Fibroblast of pulmonary artery (primary cell): Measurements from ENCODE around the gene SNTG2.

Experiments used
- DNase-seq: peaks from one replicate; pipeline ENCODE4 v3.0.0-alpha.2; 2010; ENCODE audit warnings: low read depth
- H3K4me3 ChIP-seq: replicated peaks from 2 replicates; pipeline ENCODE4 v1.5.1; 2011; ENCODE audit warnings: low read depth, mild to moderate bottlenecking, control low read depth, low read length, moderate library complexity
- TF ChIP-seq, protein P1 (sequence below): IDR thresholded peaks from 2 replicates; pipeline ENCODE4 v1.5.1; 2011; ENCODE audit warnings: mild to moderate bottlenecking, control low read depth, low read length, inconsistent platforms; ENCODE audit errors: missing control alignments

SNTG2 gene

DNA sequence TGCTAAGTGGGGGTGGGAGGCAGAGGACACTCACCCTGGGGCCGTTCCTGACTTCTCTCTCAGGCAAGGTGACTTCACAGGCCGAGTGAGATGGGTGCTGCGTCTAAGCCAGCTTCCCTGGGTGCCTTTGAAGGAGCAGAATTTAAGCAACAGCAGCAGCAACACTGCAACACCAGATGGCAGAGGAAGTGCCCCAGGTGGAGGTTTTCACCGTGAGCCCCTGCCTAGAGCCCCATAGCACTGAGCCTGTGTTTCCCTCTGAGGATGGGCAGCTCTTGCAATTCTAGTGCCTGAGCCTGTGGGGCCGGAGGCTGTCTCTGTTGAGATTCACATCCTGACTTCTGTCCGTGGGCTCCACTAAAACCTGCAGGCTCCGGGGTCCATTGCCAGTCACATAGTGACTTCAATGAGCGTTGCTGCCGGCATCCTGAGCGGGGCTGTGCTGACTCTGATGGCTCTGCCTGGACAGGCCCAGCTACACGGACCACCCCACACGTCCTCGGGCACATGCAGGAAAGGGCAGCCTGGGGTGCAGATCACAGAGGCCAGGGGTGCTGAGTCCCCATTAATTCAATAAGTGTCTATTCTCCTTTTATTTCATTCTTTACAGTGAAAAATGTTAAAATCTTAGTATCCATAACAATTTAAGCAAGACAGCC, 218.8 kb downstream of the SNTG2 start:
- no peak overlapping the region for H3K4me3 ChIP-seq
- TF ChIP-seq, protein P1, sequence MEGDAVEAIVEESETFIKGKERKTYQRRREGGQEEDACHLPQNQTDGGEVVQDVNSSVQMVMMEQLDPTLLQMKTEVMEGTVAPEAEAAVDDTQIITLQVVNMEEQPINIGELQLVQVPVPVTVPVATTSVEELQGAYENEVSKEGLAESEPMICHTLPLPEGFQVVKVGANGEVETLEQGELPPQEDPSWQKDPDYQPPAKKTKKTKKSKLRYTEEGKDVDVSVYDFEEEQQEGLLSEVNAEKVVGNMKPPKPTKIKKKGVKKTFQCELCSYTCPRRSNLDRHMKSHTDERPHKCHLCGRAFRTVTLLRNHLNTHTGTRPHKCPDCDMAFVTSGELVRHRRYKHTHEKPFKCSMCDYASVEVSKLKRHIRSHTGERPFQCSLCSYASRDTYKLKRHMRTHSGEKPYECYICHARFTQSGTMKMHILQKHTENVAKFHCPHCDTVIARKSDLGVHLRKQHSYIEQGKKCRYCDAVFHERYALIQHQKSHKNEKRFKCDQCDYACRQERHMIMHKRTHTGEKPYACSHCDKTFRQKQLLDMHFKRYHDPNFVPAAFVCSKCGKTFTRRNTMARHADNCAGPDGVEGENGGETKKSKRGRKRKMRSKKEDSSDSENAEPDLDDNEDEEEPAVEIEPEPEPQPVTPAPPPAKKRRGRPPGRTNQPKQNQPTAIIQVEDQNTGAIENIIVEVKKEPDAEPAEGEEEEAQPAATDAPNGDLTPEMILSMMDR, result no peak
- DNase-seq, result no peak

DNA sequence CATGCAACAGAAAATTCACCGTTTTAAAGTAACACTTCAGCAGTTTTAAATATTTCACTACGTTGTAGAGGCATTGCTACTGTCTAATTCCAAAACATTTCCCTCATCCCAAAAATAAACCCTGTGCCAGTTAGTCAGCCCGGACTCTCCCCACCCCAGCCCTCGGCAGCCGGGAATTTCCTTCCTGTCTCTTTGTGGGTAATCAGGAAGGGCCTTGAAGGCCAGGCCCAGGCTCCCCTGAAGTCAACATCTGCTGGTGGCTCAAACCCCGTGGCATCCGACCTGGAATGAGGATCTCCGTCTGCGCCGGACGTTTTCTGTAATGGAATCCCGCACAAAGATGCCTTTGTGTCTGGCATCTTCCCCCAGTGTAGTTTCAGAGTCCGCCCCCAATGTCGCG, 219.6 kb downstream of the SNTG2 start:
- TF ChIP-seq, protein P1, result no peak

DNA sequence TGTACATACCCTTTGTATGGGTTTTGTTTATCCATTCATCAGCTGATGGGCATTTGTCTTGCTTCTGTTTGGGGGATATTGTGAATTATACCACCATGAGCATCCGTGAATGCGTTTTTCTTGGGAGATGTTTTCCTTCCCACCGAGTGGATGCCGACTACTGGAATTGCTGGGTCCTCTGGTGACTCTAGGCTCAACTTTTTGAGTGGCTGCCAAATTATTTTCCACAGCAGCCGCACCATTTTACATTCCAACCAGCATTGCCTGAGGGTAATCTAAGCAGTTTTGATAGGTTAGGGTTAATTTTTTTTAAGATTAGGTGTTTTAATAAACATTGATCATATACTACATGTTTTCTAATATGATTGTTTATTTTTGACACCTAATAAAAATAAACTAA, 220.1 kb downstream of the SNTG2 start:
- DNase-seq, result no peak
- H3K4me3 ChIP-seq, result no peak overlapping the region
- TF ChIP-seq, protein P1, result no peak

More for the DNA sequence above, 219.6 kb downstream of the SNTG2 start:
- H3K4me3 ChIP-seq, result no peak overlapping the region
- DNase-seq, result no peak

DNA sequence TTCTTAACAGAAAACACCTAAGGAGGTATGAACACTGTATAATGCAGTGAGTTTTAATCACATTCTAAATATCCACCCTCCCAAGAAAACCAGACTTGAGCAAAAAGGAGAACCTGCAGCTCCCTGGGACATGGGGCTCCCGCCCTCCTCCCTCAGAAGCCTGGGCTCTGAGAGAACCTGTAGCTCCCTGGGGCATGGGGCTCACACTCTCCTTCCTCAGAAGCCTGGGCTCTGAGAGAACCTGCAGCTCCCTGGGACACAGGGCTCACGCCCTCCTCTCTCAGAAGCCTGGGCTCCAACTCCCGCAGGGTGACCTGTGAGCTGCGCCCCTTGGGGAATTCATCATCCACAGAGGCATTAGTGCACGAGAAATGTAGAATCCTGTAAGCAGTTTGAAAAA, 222.9 kb downstream of the SNTG2 start:
- TF ChIP-seq, protein P1, result no peak
- no peak overlapping the region for H3K4me3 ChIP-seq
- DNase-seq, result no peak

DNA sequence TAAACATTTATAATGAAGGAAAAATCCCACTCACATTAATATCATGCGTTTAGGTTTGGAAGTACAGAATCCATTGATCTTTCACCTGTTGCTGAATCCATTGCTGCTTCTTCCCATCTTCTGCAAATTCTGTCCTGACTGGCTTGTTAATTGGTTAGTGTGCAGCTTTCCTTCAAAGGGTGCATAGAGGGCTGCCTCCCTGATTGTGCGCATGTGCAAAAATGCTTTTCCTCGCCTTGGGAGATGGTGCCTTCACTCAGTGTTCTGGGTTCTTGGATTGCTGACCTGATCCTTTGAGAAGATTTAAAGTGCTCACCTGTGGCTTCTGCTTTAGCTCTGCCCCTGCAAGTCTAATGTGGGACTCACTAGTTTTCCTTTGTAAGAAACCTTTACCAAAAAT, 231.2 kb downstream of the SNTG2 start:
- H3K4me3 ChIP-seq, result no peak overlapping the region
- no peak for DNase-seq
- TF ChIP-seq, protein P1, result no peak

DNA sequence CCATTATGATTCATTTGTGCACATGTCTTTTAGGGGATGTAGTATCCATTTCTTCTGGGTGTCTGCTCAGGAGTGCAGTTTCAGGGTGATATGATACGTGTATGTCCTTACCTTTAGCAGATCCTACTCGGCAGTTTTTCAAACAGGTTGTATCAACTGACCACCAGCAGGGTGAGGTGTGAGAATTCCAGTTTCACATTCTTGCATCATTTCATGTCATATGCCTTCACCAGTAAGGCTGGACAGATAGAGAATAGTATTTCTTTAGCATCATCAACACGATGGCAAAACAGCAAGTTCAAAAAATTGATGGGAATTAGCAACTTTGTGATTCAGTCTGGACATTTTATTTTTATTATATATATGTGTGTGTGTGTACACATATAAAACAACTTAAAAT, 232.7 kb downstream of the SNTG2 start:
- TF ChIP-seq, protein P1, result no peak
- DNase-seq, result no peak
- H3K4me3 ChIP-seq, result no peak overlapping the region

DNA sequence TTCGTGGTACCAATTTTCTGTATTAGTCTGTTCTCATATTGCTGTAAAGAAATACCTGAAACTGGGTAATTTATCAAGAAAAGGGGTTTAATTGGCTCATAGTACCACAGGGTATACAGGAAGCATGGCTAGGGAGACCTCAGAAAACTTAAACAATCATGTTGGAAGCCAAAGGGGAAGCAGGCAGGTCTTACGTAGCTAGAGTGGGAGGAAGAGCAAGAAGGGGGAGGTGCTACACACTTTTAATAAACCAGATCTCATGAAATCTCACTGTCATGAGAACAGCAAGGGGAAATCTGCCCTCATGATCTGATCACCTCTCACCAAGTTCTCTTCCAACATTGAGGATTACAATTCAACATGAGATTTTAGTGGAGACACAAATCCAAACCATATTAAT, 235.8 kb downstream of the SNTG2 start:
- TF ChIP-seq, protein P1, result no peak

More for the DNA sequence above, 235.8 kb downstream of the SNTG2 start:
- no peak for DNase-seq
- H3K4me3 ChIP-seq, result no peak overlapping the region
